Lower leg skin (tissue), 3 donors: ENCODE data around the gene PCNX1.

Experiments
- POLR2A ChIP-seq, 2 donors: fragments of 450-650 bp; IDR thresholded peaks; one replicate each; pipeline ENCODE4 v1.6.1; 2016 to 2017; ENCODE audit warnings: antibody characterized with exemption in 2 of 2, mild to moderate bottlenecking in 1 of 2, moderate library complexity in 1 of 2
- TF ChIP-seq, protein P1 (sequence below), 3 donors: fragments of 450-650 bp; IDR thresholded peaks; one replicate each; pipeline ENCODE4 v1.5.1; 2016; ENCODE audit warnings: antibody characterized with exemption in 3 of 3, mild to moderate bottlenecking in 3 of 3, moderate library complexity in 2 of 3

- TF ChIP-seq, protein P1, sequence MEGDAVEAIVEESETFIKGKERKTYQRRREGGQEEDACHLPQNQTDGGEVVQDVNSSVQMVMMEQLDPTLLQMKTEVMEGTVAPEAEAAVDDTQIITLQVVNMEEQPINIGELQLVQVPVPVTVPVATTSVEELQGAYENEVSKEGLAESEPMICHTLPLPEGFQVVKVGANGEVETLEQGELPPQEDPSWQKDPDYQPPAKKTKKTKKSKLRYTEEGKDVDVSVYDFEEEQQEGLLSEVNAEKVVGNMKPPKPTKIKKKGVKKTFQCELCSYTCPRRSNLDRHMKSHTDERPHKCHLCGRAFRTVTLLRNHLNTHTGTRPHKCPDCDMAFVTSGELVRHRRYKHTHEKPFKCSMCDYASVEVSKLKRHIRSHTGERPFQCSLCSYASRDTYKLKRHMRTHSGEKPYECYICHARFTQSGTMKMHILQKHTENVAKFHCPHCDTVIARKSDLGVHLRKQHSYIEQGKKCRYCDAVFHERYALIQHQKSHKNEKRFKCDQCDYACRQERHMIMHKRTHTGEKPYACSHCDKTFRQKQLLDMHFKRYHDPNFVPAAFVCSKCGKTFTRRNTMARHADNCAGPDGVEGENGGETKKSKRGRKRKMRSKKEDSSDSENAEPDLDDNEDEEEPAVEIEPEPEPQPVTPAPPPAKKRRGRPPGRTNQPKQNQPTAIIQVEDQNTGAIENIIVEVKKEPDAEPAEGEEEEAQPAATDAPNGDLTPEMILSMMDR (IDR thresholded peaks at IDR 0.05), result no peak
- TF ChIP-seq POLR2A (IDR thresholded peaks at IDR 0.05), result no peak
Measured at GRCh38 chr14:70879448-70879847, 27.8 kb upstream of the PCNX1 start.
